Astrocyte (in vitro differentiated cells and primary cell): Measurements from ENCODE around the gene ITGB2.

Experiments
- CTCF ChIP-seq: IDR thresholded peaks from 2 replicates; pipeline ENCODE4 v1.5.1; 2011; ENCODE audit warnings: low read depth, mild to moderate bottlenecking, inconsistent platforms, low read length, moderate library complexity; ENCODE audit not compliant: insufficient read depth
- EZH2 ChIP-seq: IDR thresholded peaks from 2 replicates; pipeline ENCODE4 v1.6.1; 2012; ENCODE audit warnings: mild to moderate bottlenecking, low read length, inconsistent platforms; ENCODE audit not compliant: insufficient read depth

GRCh38 chr21:44895859-44896258 lies 24.8 kb downstream of the ITGB2 start:
- no peak for TF ChIP-seq CTCF
- TF ChIP-seq EZH2, result no peak
